GM12873 (cell line): ENCODE results near the gene GPC6.

Source experiments
- CTCF ChIP-seq: IDR thresholded peaks from 2 replicates; pipeline ENCODE4 v1.5.1; 2012; ENCODE audit warnings: low read depth, mild to moderate bottlenecking, moderate library complexity, low read length, control low read depth; ENCODE audit not compliant: insufficient read depth; ENCODE audit errors: missing control alignments

Gene GPC6

GRCh38 chr13:94416454-94417080 lies 1190.0 kb downstream of the GPC6 start:
- TF ChIP-seq CTCF, result peak; percentile 57

- no peak for TF ChIP-seq CTCF
Observed at GRCh38 chr13:94417294-94417693, 1190.7 kb downstream of the GPC6 start.

GRCh38 chr13:94419304-94419924 lies 1192.8 kb downstream of the GPC6 start:
- no peak for TF ChIP-seq CTCF

GRCh38 chr13:94419925-94420305 lies 1193.3 kb downstream of the GPC6 start:
- TF ChIP-seq CTCF, result no peak

GRCh38 chr13:94427313-94427953 lies 1200.8 kb downstream of the GPC6 start:
- TF ChIP-seq CTCF, result no peak

- TF ChIP-seq CTCF, result no peak
Observed at GRCh38 chr13:94431574-94431973, 1205.0 kb downstream of the GPC6 start.

GRCh38 chr13:94431987-94432386 lies 1205.4 kb downstream of the GPC6 start:
- TF ChIP-seq CTCF, result no peak
